Lower leg skin (tissue), 3 donors: ENCODE data around the gene PARM1.

Experiments used
- CTCF ChIP-seq, 3 donors: fragments of 450-650 bp; IDR thresholded peaks; one replicate each; pipeline ENCODE4 v1.5.1; 2016; ENCODE audit warnings: antibody characterized with exemption in 3 of 3, mild to moderate bottlenecking in 3 of 3, moderate library complexity in 2 of 3
- POLR2A ChIP-seq, 2 donors: fragments of 450-650 bp; IDR thresholded peaks; one replicate each; pipeline ENCODE4 v1.6.1; 2016 to 2017; ENCODE audit warnings: antibody characterized with exemption in 2 of 2, mild to moderate bottlenecking in 1 of 2, moderate library complexity in 1 of 2

- TF ChIP-seq CTCF (IDR thresholded peaks at IDR 0.05) (no peak), POLR2A (IDR thresholded peaks at IDR 0.05) (no peak)
Observed at GRCh38 chr4:74971862-74972261, 38.9 kb downstream of the PARM1 start.
